DND-41 (cell line): ENCODE data around the gene LRPPRC.

Experiments
- ATAC-seq: fragments of 200-7000 bp; cut with Tn5 transposase; 3 replicates; pipeline ENCODE4 v1.9.1; 2021; ENCODE audit warnings: low read depth; ENCODE audit not compliant: insufficient read depth
- DNase-seq: peaks from one replicate; pipeline ENCODE4 v3.0.0-alpha.2; 2020
- H2AFZ ChIP-seq: 2 replicates; pipeline ENCODE4 v1.6.0; 2012; ENCODE audit warnings: low read depth, low read length
- H3K27ac ChIP-seq: 2 replicates; pipeline ENCODE4 v1.5.1; 2012; ENCODE audit warnings: low read length, inconsistent platforms
- H3K27me3 ChIP-seq: fragments of 200-600 bp; sonication (generic); 2 replicates; pipeline ENCODE4 v1.6.0; 2012; ENCODE audit warnings: low read length, mild to moderate bottlenecking, inconsistent platforms; ENCODE audit not compliant: insufficient read depth, poor library complexity
- H3K36me3 ChIP-seq: 2 replicates; pipeline ENCODE4 v1.5.1; 2012; ENCODE audit warnings: low read length, inconsistent platforms; ENCODE audit not compliant: insufficient read depth
- H3K4me1 ChIP-seq: 2 replicates; pipeline ENCODE4 v1.5.1; 2012; ENCODE audit warnings: mild to moderate bottlenecking, low read length; ENCODE audit not compliant: insufficient read depth
- H3K4me2 ChIP-seq: 2 replicates; pipeline ENCODE4 v1.6.0; 2012; ENCODE audit warnings: mild to moderate bottlenecking, moderate library complexity, low read length, inconsistent platforms; ENCODE audit not compliant: insufficient read depth
- H3K4me3 ChIP-seq, 2 experiments: fragments of 200-600 bp in 1 of 2; shearing (Covaris generic) in 1 of 2; 2 replicates each; pipeline ENCODE4 v1.5.1; 2012 to 2016; ENCODE audit warnings: inconsistent platforms in 2 of 2, low read length in 2 of 2, mild to moderate bottlenecking in 2 of 2, low read depth in 1 of 2, moderate library complexity in 1 of 2
- H3K79me2 ChIP-seq: 2 replicates; pipeline ENCODE4 v1.6.0; 2012; ENCODE audit warnings: low read length, inconsistent platforms; ENCODE audit not compliant: insufficient read depth
- H3K9ac ChIP-seq: 2 replicates; pipeline ENCODE4 v1.6.0; 2012; ENCODE audit warnings: low read depth, mild to moderate bottlenecking, inconsistent platforms, low read length, moderate library complexity
- H3K9me3 ChIP-seq: 2 replicates; pipeline ENCODE4 v1.5.1; 2012; ENCODE audit warnings: low read length, moderate library complexity, mild to moderate bottlenecking, inconsistent platforms; ENCODE audit not compliant: insufficient read depth, severe bottlenecking
- H4K20me1 ChIP-seq: 2 replicates; pipeline ENCODE4 v1.6.0; 2012; ENCODE audit warnings: low read length; ENCODE audit not compliant: insufficient read depth
- CTCF ChIP-seq: IDR thresholded peaks from 2 replicates; pipeline ENCODE4 v1.5.1; 2012; ENCODE audit warnings: borderline replicate concordance, low read length, moderate library complexity, mild to moderate bottlenecking; ENCODE audit not compliant: poor library complexity, severe bottlenecking; ENCODE audit errors: extremely low read depth
- EZH2 ChIP-seq: IDR thresholded peaks from 3 replicates; pipeline ENCODE4 v1.6.1; 2012; ENCODE audit warnings: borderline replicate concordance, low read depth, mild to moderate bottlenecking, moderate library complexity, low read length, inconsistent platforms; ENCODE audit not compliant: severe bottlenecking

LRPPRC gene

GRCh38 chr2:43841949-43842865, 153.6 kb downstream of the LRPPRC start:
- DNase-seq (no peak), ATAC-seq (no peak)
- Histone ChIP-seq H4K20me1 (no peaks in the 10 kb centered on the region), H3K36me3 (no peaks in the 10 kb centered on the region), H3K4me1 (no peaks in the 10 kb centered on the region), H3K9me3 (no peaks in the 10 kb centered on the region), H3K4me2 (no peak overlapping the region), H3K27me3 (peaks cover 24% of the 10 kb centered on the region), H3K4me3 (no peak overlapping the region), H3K79me2 (no peaks in the 10 kb centered on the region), H3K9ac (no peak overlapping the region), H3K27ac (no peak overlapping the region), H2AFZ (no peak overlapping the region)
- TF ChIP-seq CTCF (no peak), EZH2 (no peak)

- H4K20me1 ChIP-seq: no peaks in the 10 kb centered on the region
- no peaks in the 10 kb centered on the region for H3K79me2 ChIP-seq
- H3K9ac ChIP-seq: no peak overlapping the region
- no peak for DNase-seq
- no peak overlapping the region for H2AFZ ChIP-seq
- no peaks in the 10 kb centered on the region for H3K9me3 ChIP-seq
- no peak overlapping the region for H3K27ac ChIP-seq
- no peaks in the 10 kb centered on the region for H3K36me3 ChIP-seq
- ATAC-seq: no peak
- no peak overlapping the region for H3K4me2 ChIP-seq
- H3K4me1 ChIP-seq: no peaks in the 10 kb centered on the region
- no peak overlapping the region for H3K4me3 ChIP-seq
- H3K27me3 ChIP-seq: peaks cover 20% of the 10 kb centered on the region
- no peak for TF ChIP-seq CTCF
- TF ChIP-seq EZH2: no peak
Observed at GRCh38 chr2:43840965-43841364, 154.8 kb downstream of the LRPPRC start.

DNA sequence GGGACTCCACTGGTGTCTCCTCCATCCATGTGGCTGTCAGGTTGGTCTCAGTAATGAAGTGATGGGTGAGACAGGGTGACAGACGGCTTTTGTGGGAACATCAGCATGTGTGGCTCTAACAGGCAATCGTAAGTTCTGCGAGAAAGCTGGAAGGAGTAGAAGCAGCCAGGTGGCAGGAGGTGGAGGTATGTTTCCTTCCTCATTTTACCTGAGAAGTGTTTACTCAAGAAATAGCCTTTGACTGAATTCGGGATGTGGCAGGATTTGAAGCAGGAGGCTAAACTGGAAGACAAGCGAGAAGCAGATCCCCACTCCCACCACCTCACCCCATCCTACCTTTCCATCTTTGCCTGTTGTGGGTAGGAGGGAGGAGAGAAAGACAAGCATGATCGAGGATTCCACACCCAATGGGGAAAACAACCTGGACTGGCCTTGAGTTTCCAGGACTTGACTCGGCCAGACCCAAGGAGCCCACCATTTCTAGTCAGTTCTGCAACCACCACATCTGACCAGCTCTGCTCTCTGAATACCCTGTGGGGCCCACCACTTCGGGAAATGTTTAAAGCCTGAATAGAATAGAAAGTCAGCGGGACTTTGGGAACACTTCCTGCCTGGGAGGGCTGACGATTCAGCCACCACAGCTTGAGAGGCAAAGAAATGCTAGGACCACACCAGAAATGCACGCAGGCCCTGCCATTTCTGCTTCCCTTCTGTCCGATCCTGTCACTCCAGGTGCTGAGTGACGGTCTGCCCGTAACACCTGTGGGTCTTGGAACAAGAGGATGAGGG, 155.8 kb downstream of the LRPPRC start:
- H3K27me3 ChIP-seq: peaks cover 20% of the 10 kb centered on the region

More for the DNA sequence above, 155.8 kb downstream of the LRPPRC start:
- no peak for ATAC-seq
- DNase-seq: no peak
- Histone ChIP-seq H2AFZ (no peak overlapping the region), H3K27ac (no peak overlapping the region), H3K79me2 (no peaks in the 10 kb centered on the region), H3K4me2 (no peak overlapping the region), H3K36me3 (no peaks in the 10 kb centered on the region), H3K4me1 (no peaks in the 10 kb centered on the region), H3K9ac (no peak overlapping the region), H3K4me3 (no peak overlapping the region), H4K20me1 (no peaks in the 10 kb centered on the region), H3K9me3 (no peaks in the 10 kb centered on the region)
- TF ChIP-seq EZH2: no peak
